Esophagus muscularis mucosa (tissue), 4 donors: ENCODE data around the gene TMEM44.

Experiments
- EP300 ChIP-seq: sonication (generic); formaldehyde crosslinking; IDR thresholded peaks from one replicate; pipeline ENCODE4 v1.6.1; 2017; ENCODE audit warnings: antibody characterized with exemption
- POLR2A ChIP-seq: fragments of 450-650 bp; IDR thresholded peaks from one replicate; pipeline ENCODE4 v1.6.1; 2017; ENCODE audit warnings: antibody characterized with exemption, moderate library complexity, mild to moderate bottlenecking, low read depth
- TF ChIP-seq, protein P1 (sequence below), 3 experiments: fragments of 200-600 bp in 2 of 3; fragments of 450-650 bp in 1 of 3; sonication (generic) in 2 of 3; IDR thresholded peaks; one replicate each; pipeline ENCODE4 v1.5.1; 2017 to 2019; ENCODE audit warnings: antibody characterized with exemption in 3 of 3, mild to moderate bottlenecking in 2 of 3, moderate library complexity in 1 of 3

DNA sequence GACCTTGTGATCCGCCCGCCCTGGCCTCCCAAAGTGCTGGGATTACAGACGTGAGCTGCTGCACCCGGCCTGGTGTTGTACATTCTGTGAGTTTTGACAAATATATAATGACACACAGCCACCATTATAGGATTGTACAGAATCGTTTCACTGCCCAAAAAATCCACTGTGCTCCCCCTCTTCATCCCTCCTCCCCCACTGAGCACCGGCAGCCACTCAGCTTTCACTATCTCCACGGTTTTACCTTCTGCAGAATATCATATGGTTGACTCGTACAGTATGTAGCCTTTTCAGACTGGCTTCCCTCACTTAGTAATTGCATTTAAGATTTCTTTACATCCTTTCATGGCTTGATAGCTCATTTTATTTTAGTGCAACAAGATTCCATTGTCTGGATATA is 89.7 kb downstream of the TMEM44 start:
- TF ChIP-seq EP300 (no peak), POLR2A (no peak)
- TF ChIP-seq, protein P1, sequence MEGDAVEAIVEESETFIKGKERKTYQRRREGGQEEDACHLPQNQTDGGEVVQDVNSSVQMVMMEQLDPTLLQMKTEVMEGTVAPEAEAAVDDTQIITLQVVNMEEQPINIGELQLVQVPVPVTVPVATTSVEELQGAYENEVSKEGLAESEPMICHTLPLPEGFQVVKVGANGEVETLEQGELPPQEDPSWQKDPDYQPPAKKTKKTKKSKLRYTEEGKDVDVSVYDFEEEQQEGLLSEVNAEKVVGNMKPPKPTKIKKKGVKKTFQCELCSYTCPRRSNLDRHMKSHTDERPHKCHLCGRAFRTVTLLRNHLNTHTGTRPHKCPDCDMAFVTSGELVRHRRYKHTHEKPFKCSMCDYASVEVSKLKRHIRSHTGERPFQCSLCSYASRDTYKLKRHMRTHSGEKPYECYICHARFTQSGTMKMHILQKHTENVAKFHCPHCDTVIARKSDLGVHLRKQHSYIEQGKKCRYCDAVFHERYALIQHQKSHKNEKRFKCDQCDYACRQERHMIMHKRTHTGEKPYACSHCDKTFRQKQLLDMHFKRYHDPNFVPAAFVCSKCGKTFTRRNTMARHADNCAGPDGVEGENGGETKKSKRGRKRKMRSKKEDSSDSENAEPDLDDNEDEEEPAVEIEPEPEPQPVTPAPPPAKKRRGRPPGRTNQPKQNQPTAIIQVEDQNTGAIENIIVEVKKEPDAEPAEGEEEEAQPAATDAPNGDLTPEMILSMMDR (IDR thresholded peaks at IDR 0.05), result no peak
